Large intestine (tissue), 3 donors: ENCODE measurements around the gene DKC1. TPM values are rescaled to one million over a fixed set of nuclear protein-coding genes. Genes with fewer than 3 reads are reported as not detected.

ENCODE experiments used
- DNase-seq, 2 donors: peaks; one replicate each; pipeline versions ENCODE4 v3.0.0 to v3.0.0-alpha.2; 2013
- H3K27ac ChIP-seq: one replicate; pipeline ENCODE4 v1.5.1; 2013; ENCODE audit warnings: low read length
- H3K27me3 ChIP-seq: 2 replicates; pipeline ENCODE4 v1.6.1; 2013; ENCODE audit warnings: low read length; ENCODE audit not compliant: control insufficient read depth, insufficient read depth
- H3K36me3 ChIP-seq: 2 replicates; pipeline ENCODE4 v1.6.1; 2013; ENCODE audit warnings: low read length; ENCODE audit not compliant: control insufficient read depth, insufficient read depth
- H3K4me1 ChIP-seq: one replicate; pipeline ENCODE4 v1.6.1; 2013; ENCODE audit warnings: low read length; ENCODE audit not compliant: control insufficient read depth, insufficient read depth
- H3K4me3 ChIP-seq: one replicate; pipeline ENCODE4 v1.5.1; 2013; ENCODE audit warnings: low read length
- H3K9me3 ChIP-seq: one replicate; pipeline ENCODE4 v1.6.1; 2013; ENCODE audit warnings: mild to moderate bottlenecking, low read depth, low read length, moderate library complexity; ENCODE audit not compliant: control insufficient read depth
- WGBS: methylation state at CpG from one replicate; pipeline ENCODE4 v1.1.5; 2013; ENCODE audit warnings: low lambda C conversion rate; ENCODE audit not compliant: insufficient coverage; 5-methylcytosine and 5-hydroxymethylcytosine counted together
- polyA plus RNA-seq: library from polyadenylated mRNA; unstranded; fragments of 120-200 nt; gene quantifications from one replicate; pipeline ENCODE4 v1.2.1, GENCODE V29; 2013

The DKC1 gene
- polyA plus RNA-seq, 1 donor: 55.9 TPM

- Histone ChIP-seq H3K4me3 (no peak overlapping the region), H3K36me3 (no peaks in the 10 kb centered on the region)
Observed at GRCh38 chrX:154751669-154752271, 10.9 kb upstream of the DKC1 start.

DNA sequence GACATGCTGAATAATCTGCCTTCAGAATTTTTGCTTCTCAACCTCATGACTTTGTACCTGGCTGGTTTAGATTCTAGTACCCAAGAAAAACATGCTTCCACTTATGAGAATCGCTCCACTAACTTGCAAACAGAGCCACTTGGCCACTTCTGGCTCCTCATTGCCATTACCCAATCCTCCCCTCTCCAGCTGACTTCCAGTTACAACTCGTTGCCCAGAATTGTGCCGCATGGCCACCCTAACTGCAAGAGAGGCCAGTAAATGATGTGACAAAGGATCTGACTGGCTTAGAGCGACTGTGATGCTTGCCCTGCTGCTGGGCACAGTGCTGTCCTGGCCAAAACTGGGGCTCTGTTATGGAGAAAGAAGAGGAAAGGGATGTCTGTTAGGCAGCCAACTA lies 4.0 kb upstream of the DKC1 start:
- no peaks in the 10 kb centered on the region for H3K27me3 ChIP-seq
- peaks cover 6% of the 10 kb centered on the region for H3K4me1 ChIP-seq
- H3K27ac ChIP-seq: no peak overlapping the region
- no peak for DNase-seq
- H3K36me3 ChIP-seq: no peaks in the 10 kb centered on the region
- no peaks in the 10 kb centered on the region for H3K9me3 ChIP-seq
- WGBS: no CpG with 5 or more reads among the region's 4 CpGs
- H3K4me3 ChIP-seq: no peak overlapping the region

More at GRCh38 chrX:154751669-154752271, 10.9 kb upstream of the DKC1 start:
- WGBS: no CpG with 5 or more reads among the region's 9 CpGs
- H3K27me3 ChIP-seq: peaks cover 42% of the 10 kb centered on the region
- no peaks in the 10 kb centered on the region for H3K9me3 ChIP-seq
- no peaks in the 10 kb centered on the region for H3K4me1 ChIP-seq
- H3K27ac ChIP-seq: no peak overlapping the region
- no peak for DNase-seq

DNA sequence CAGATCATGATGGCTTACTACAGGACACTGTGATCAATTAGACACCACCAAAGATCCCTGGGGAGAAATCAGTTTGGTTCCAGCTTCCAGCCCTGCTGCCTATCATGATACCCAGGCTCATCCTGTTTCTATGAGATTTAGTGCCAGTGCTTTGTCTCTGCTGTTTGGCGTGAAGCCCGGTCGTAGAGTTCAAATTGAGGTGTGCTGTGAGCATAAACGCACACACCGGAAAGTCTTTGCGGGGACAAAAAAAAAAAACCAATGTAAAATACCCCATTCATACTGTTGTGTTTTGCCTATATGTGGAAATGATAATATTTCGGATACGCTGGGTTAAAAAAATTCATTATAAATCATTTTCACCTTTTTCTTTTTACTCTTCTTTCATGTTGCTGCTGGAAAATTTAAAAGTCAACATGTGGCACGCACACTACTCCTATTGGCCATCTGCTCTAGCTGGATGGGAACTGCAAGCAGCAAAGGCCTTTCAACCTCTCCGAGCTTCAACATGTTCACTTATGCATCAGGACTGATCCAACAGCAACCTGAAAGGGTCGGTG lies 607 bp upstream of the DKC1 start:
- Histone ChIP-seq H3K36me3 (peaks cover 19% of the 10 kb centered on the region), H3K4me1 (peaks cover 6% of the 10 kb centered on the region), H3K27ac (peak overlapping the region; percentile 85), H3K4me3 (peak overlapping the region; percentile 54), H3K9me3 (no peaks in the 10 kb centered on the region), H3K27me3 (no peaks in the 10 kb centered on the region)
- DNase-seq: peak in 1 of 2 donors; percentile 9
- no CpG with 5 or more reads among the region's 11 CpGs for whole genome bisulfite sequencing

- no peak for DNase-seq
- no CpG with 5 or more reads among the region's 5 CpGs for WGBS
- H3K36me3 ChIP-seq: peaks cover 48% of the 10 kb centered on the region
- no peaks in the 10 kb centered on the region for H3K9me3 ChIP-seq
- H3K27me3 ChIP-seq: no peaks in the 10 kb centered on the region
- H3K4me3 ChIP-seq: no peak overlapping the region
- H3K27ac ChIP-seq: no peak overlapping the region
- H3K4me1 ChIP-seq: no peaks in the 10 kb centered on the region
Observed at GRCh38 chrX:154774622-154775021, 12.0 kb downstream of the DKC1 start.

- no peaks in the 10 kb centered on the region for H3K27me3 ChIP-seq
- WGBS: no CpG with 5 or more reads among the region's 15 CpGs
Observed at GRCh38 chrX:154775419-154776349, 13.0 kb downstream of the DKC1 start.

DNA sequence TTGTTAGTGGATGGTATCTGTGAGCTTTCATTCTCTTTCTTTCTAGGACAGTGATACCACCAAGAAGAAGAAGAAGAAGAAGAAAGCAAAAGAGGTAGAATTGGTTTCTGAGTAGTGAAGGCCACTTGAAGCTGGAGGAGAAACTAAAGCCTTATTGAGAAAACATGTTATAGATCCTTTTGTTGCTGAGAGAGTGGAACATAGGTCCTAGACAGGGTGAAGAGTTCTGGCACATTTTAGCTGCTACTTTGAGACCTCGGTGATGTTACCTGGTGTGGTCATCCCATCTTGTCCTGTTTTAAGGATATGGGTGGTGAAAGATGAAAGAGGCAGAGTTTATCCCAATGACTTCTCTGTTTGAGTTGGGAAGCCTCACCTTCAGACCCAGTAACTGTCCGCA lies 14.1 kb downstream of the DKC1 start:
- no peaks in the 10 kb centered on the region for H3K27me3 ChIP-seq
- H3K4me1 ChIP-seq: no peaks in the 10 kb centered on the region
- no peak overlapping the region for H3K27ac ChIP-seq
- no peaks in the 10 kb centered on the region for H3K9me3 ChIP-seq
- H3K36me3 ChIP-seq: peaks cover 47% of the 10 kb centered on the region
- DNase-seq: no peak
- H3K4me3 ChIP-seq: no peak overlapping the region
- WGBS: no CpG with 5 or more reads among the region's 2 CpGs

More at GRCh38 chrX:154775419-154776349, 13.0 kb downstream of the DKC1 start:
- peaks cover 45% of the 10 kb centered on the region for H3K36me3 ChIP-seq
- no peaks in the 10 kb centered on the region for H3K4me1 ChIP-seq
- no peaks in the 10 kb centered on the region for H3K9me3 ChIP-seq
- DNase-seq: no peak
- H3K27ac ChIP-seq: no peak overlapping the region
- H3K4me3 ChIP-seq: no peak overlapping the region

GRCh38 chrX:154779261-154779660 lies 16.6 kb downstream of the DKC1 start:
- Histone ChIP-seq H3K27ac (no peak overlapping the region), H3K27me3 (no peaks in the 10 kb centered on the region), H3K9me3 (no peaks in the 10 kb centered on the region), H3K4me1 (no peaks in the 10 kb centered on the region), H3K4me3 (no peak overlapping the region), H3K36me3 (peaks cover 39% of the 10 kb centered on the region)
- no CpG with 5 or more reads among the region's 4 CpGs for WGBS
- DNase-seq: no peak

DNA sequence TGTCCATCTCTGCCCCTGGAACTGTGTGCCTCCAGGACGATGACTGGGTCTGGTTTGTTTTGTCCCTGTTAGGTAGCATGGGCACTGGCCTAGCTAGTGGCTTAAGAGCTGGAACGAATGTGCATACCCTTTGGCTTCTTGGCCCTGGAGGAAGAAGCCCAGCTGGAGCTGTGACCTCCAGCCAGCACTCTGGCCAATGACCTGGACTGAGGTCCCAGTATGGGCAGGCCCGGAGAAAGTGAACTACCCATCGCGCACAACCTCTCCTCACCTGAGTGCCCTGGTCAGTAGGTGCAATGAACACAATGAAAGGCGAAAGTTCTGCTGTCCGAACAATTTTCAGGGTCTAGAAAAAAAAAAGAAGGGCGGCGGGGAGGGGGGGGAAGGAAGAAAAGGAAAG lies 18.3 kb downstream of the DKC1 start:
- H3K9me3 ChIP-seq: no peaks in the 10 kb centered on the region
- no peaks in the 10 kb centered on the region for H3K4me1 ChIP-seq
- no peak overlapping the region for H3K4me3 ChIP-seq
- H3K27ac ChIP-seq: no peak overlapping the region
- peaks cover 22% of the 10 kb centered on the region for H3K36me3 ChIP-seq
- H3K27me3 ChIP-seq: no peaks in the 10 kb centered on the region
- WGBS: no CpG with 5 or more reads among the region's 9 CpGs
- DNase-seq: no peak

GRCh38 chrX:154784149-154784995 lies 21.7 kb downstream of the DKC1 start:
- no peak for DNase-seq
- H3K4me3 ChIP-seq: no peak overlapping the region
- no peaks in the 10 kb centered on the region for H3K9me3 ChIP-seq
- H3K27me3 ChIP-seq: no peaks in the 10 kb centered on the region
- H3K36me3 ChIP-seq: peaks cover 11% of the 10 kb centered on the region
- H3K4me1 ChIP-seq: no peaks in the 10 kb centered on the region
- H3K27ac ChIP-seq: no peak overlapping the region
- no CpG with 5 or more reads among the region's 13 CpGs for WGBS

GRCh38 chrX:154785716-154786115 lies 23.1 kb downstream of the DKC1 start:
- H3K36me3 ChIP-seq: peaks cover 11% of the 10 kb centered on the region
- no CpG with 5 or more reads among the region's 6 CpGs for WGBS
- no peaks in the 10 kb centered on the region for H3K27me3 ChIP-seq
- H3K9me3 ChIP-seq: no peaks in the 10 kb centered on the region
- H3K4me1 ChIP-seq: no peaks in the 10 kb centered on the region
- no peak for DNase-seq
- H3K4me3 ChIP-seq: no peak overlapping the region
- H3K27ac ChIP-seq: no peak overlapping the region
